CD4-positive, alpha-beta T cell (primary cell): ENCODE results near the gene RBBP4. TPM values are rescaled to one million over a fixed set of nuclear protein-coding genes. Genes with fewer than 3 reads are reported as not detected.

ENCODE experiments used
- ATAC-seq: fragments of 200-7000 bp; cut with Tn5 transposase; one replicate; pipeline ENCODE4 v1.10.0; 2022; ENCODE audit warnings: mild to moderate bottlenecking; ENCODE audit not compliant: poor library complexity
- CTCF ChIA-PET: fragments of 350-600 bp; sonication (Branson Sonifier 250); formaldehyde crosslinking; loops from one replicate; lab custom pipeline; 2021; ENCODE audit warnings: antibody characterized with exemption, inconsistent platforms; lab: Charles Lee
- POLR2A ChIA-PET: fragments of 350-600 bp; sonication (Branson Sonifier 250); formaldehyde crosslinking; loops from one replicate; lab custom pipeline; 2021; ENCODE audit warnings: antibody characterized with exemption, inconsistent platforms; lab: Charles Lee
- DNase-seq, 14 experiments: peaks; one replicate each; pipeline ENCODE4 v3.0.0-alpha.2; 2013 to 2020; ENCODE audit warnings: mixed read lengths in 2 of 14
- H3K27ac ChIP-seq, 2 donors: one replicate each; pipeline versions ENCODE4 v1.5.1 to v1.7.0; 2013; ENCODE audit warnings: low read length in 2 of 2, low read depth in 1 of 2, mild to moderate bottlenecking in 1 of 2
- H3K27me3 ChIP-seq, 2 experiments: 1 replicate in 1 of 2; 2 replicates in 1 of 2; pipeline versions ENCODE4 v1.6.1 to v1.7.0; 2013; ENCODE audit warnings: low read length in 2 of 2, control low read depth in 1 of 2, mild to moderate bottlenecking in 1 of 2, moderate library complexity in 1 of 2; ENCODE audit not compliant: insufficient read depth in 2 of 2, control insufficient read depth in 1 of 2
- H3K36me3 ChIP-seq: one replicate; pipeline ENCODE4 v1.6.1; 2013; ENCODE audit warnings: low read length, control low read depth; ENCODE audit not compliant: insufficient read depth
- H3K4me1 ChIP-seq: one replicate; pipeline ENCODE4 v1.6.1; 2013; ENCODE audit warnings: low read length, control low read depth; ENCODE audit not compliant: insufficient read depth
- H3K4me3 ChIP-seq: one replicate; pipeline ENCODE4 v1.5.1; 2013; ENCODE audit warnings: mild to moderate bottlenecking, low read length, moderate library complexity
- H3K9me3 ChIP-seq, 2 experiments: 1 replicate in 1 of 2; 2 replicates in 1 of 2; pipeline versions ENCODE4 v1.6.1 to v1.7.0; 2013; ENCODE audit warnings: low read length in 2 of 2, mild to moderate bottlenecking in 2 of 2, control low read depth in 1 of 2, moderate library complexity in 1 of 2; ENCODE audit not compliant: control insufficient read depth in 1 of 2, insufficient read depth in 1 of 2
- H3K27ac Mint-ChIP-seq: one replicate; pipeline ENCODE4 v1.8.0; 2020; ENCODE audit warnings: mixed read lengths
- H3K27me3 Mint-ChIP-seq: one replicate; pipeline ENCODE4 v1.8.0; 2021; ENCODE audit warnings: mixed read lengths
- H3K36me3 Mint-ChIP-seq: one replicate; pipeline ENCODE4 v1.8.0; 2021; ENCODE audit warnings: low read depth, mixed read lengths
- H3K4me1 Mint-ChIP-seq: one replicate; pipeline ENCODE4 v1.8.0; 2021; ENCODE audit warnings: low read depth, mixed read lengths
- H3K4me3 Mint-ChIP-seq: one replicate; pipeline ENCODE4 v1.8.0; 2020; ENCODE audit warnings: mild to moderate bottlenecking, mixed read lengths
- H3K9me3 Mint-ChIP-seq: one replicate; pipeline ENCODE4 v1.8.0; 2020; ENCODE audit warnings: mixed read lengths
- intact Hi-C, 2 experiments: fragments of 100-400 bp; cut with DNase I in 1 of 2; cut with micrococcal nuclease in 1 of 2; formaldehyde crosslinking; loops; one replicate each; pipeline versions ENCODE4 v1.15.1 to v1.9.0; 2023 to 2025; cut with DNase I, micrococcal nuclease
- total RNA-seq, 174 experiments: library from RNA in 2 of 174; stranded (reverse) in 2 of 174; gene quantifications; one replicate each; pipeline ENCODE4 v1.2.3 and lab custom pipeline; 2021 to 2026
- TF ChIP-seq, protein P1 (sequence below): fragments of 200-600 bp; IDR thresholded peaks from one replicate; pipeline ENCODE4 v1.8.0; 2022; ENCODE audit warnings: antibody characterized with exemption, mild to moderate bottlenecking

The RBBP4 gene
- total RNA-seq, 2 experiments from 2014 or later: 108 to 117 TPM

DNA sequence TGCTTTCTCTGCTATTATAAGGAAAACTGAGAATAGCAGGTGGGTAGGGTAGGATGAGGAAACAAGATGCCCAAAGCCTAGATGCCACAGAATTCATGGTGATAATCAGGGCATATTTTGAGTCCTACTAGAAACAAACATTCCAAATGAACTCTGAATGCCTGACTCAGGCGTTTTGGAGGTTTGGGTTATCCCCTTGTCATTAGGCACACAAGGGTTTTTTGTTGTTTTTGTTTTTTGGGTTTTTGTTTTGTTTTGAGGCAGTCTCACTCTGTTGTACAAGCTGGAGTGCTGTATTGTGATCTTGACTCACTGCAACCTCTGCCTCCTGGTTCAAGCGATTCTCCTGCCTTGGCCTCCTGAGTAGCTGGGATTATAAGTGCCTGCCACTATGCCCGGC, 32.4 kb downstream of the RBBP4 start:
- H3K4me3 ChIP-seq: no peak overlapping the region
- no peaks in the 10 kb centered on the region for H3K27me3 Mint-ChIP-seq
- TF ChIP-seq, protein P1, sequence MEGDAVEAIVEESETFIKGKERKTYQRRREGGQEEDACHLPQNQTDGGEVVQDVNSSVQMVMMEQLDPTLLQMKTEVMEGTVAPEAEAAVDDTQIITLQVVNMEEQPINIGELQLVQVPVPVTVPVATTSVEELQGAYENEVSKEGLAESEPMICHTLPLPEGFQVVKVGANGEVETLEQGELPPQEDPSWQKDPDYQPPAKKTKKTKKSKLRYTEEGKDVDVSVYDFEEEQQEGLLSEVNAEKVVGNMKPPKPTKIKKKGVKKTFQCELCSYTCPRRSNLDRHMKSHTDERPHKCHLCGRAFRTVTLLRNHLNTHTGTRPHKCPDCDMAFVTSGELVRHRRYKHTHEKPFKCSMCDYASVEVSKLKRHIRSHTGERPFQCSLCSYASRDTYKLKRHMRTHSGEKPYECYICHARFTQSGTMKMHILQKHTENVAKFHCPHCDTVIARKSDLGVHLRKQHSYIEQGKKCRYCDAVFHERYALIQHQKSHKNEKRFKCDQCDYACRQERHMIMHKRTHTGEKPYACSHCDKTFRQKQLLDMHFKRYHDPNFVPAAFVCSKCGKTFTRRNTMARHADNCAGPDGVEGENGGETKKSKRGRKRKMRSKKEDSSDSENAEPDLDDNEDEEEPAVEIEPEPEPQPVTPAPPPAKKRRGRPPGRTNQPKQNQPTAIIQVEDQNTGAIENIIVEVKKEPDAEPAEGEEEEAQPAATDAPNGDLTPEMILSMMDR: no peak
- peaks cover 78% of the 10 kb centered on the region for H3K36me3 Mint-ChIP-seq
- H3K27me3 ChIP-seq: no peaks in the 10 kb centered on the region
- no peak for DNase-seq
- intact Hi-C loops: no loop called here
- no peaks in the 10 kb centered on the region for H3K9me3 Mint-ChIP-seq
- ATAC-seq: no peak
- no peaks in the 10 kb centered on the region for H3K4me1 ChIP-seq
- CTCF ChIA-PET: no interaction called here
- no peaks in the 10 kb centered on the region for H3K4me1 Mint-ChIP-seq
- H3K27ac ChIP-seq: no peak overlapping the region
- H3K36me3 ChIP-seq: peaks cover 68% of the 10 kb centered on the region
- POLR2A ChIA-PET: no interaction called here
- H3K4me3 Mint-ChIP-seq: no peak overlapping the region
- no peaks in the 10 kb centered on the region for H3K9me3 ChIP-seq
- H3K27ac Mint-ChIP-seq: no peak overlapping the region

DNA sequence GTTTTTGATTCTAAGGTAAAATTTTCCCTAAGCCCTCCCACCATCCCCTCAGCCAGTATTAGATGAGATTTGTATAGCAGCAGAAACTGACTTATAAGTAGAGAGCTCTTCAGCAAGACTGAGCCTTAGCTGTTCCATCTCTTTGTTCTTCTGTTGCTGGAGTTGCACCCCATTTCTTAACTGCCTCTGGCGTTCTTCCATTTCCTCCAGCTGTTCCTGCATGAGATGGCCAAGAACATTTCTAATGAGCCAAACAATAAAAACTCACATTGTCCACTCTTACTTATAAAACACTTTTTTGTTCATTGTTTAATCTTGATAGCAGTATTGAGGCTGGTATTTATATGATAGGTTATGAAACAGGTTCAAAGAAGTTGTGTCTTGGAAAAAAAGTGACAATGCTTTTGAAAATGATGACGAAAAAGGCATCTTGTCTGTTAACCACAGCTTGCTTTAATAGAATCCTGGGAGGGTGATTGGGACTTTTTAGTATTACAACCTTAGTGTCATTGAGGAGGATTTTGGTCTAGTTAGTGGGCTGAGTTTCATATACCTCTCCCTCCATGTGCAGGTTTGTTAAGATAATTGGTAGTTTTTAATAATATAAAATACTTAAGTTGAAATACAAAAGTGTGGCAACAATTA, 33.3 kb downstream of the RBBP4 start:
- Mint-ChIP-seq H3K9me3 (no peaks in the 10 kb centered on the region), H3K4me1 (no peaks in the 10 kb centered on the region), H3K27ac (no peak overlapping the region), H3K36me3 (peaks cover 70% of the 10 kb centered on the region), H3K4me3 (no peak overlapping the region), H3K27me3 (no peaks in the 10 kb centered on the region)
- DNase-seq: no peak
- intact Hi-C loops: no loop called here
- Histone ChIP-seq H3K27ac (no peak overlapping the region), H3K9me3 (no peaks in the 10 kb centered on the region), H3K4me3 (no peak overlapping the region), H3K4me1 (no peaks in the 10 kb centered on the region), H3K36me3 (peaks cover 61% of the 10 kb centered on the region), H3K27me3 (no peaks in the 10 kb centered on the region)
- TF ChIP-seq, protein P1: no peak
- ChIA-PET POLR2A (no interaction called here), CTCF (interaction anchor here (0.8 kb wide), 1 partner anchor 28 kb away, joined by 3 read pairs; no protein-coding TSS in a partner anchor)
- no peak for ATAC-seq

DNA sequence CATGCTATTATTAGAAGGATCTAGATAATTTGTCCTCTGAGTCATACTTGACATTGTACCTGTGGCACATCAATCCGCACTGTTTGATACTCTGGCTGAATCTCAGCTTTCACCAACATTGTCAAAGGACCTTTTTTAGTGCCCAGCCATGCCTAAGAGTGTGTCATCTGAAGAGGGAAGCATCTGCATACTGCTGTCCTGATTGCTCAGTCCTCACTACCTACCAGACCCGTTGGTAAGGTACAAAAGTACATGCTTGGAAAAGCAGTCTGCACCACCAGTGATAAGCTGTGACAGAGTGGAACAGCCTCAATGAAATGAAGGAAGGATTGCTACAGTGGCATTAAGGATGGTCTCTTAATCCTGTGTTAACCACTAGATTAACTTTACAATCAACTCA, 34.5 kb downstream of the RBBP4 start:
- intact Hi-C loops: no loop called here
- ATAC-seq: no peak
- ChIA-PET POLR2A (interaction anchor here (1.4 kb wide), 1 partner anchor 35 kb away, joined by 5 read pairs; the partner anchor contains the start of genes RBBP4 and ZBTB8OS), CTCF (no interaction called here)
- no peaks in the 10 kb centered on the region for H3K27me3 ChIP-seq
- H3K27ac ChIP-seq: no peak overlapping the region
- peaks cover 58% of the 10 kb centered on the region for H3K36me3 Mint-ChIP-seq
- H3K4me1 ChIP-seq: no peaks in the 10 kb centered on the region
- H3K4me1 Mint-ChIP-seq: no peaks in the 10 kb centered on the region
- peaks cover 56% of the 10 kb centered on the region for H3K36me3 ChIP-seq
- H3K9me3 ChIP-seq: no peaks in the 10 kb centered on the region
- H3K4me3 Mint-ChIP-seq: no peak overlapping the region
- TF ChIP-seq, protein P1: no peak
- no peak for DNase-seq
- no peaks in the 10 kb centered on the region for H3K27me3 Mint-ChIP-seq
- H3K9me3 Mint-ChIP-seq: no peaks in the 10 kb centered on the region
- no peak overlapping the region for H3K27ac Mint-ChIP-seq
- H3K4me3 ChIP-seq: no peak overlapping the region
